Myocyte (in vitro differentiated cells): ENCODE measurements around the gene BAZ1B. TPM values are rescaled to one million over a fixed set of nuclear protein-coding genes. Genes with fewer than 3 reads are reported as not detected.
A peak's percentile ranks its signal among the peaks of the same experiment; 100 is the strongest.
"Not testable (repeated sequence)": the region's sequence is repeated elsewhere in the genome, so short reads cannot be mapped to it uniquely, and the experiment has no call there.

ENCODE experiments used
- DNase-seq: peaks from one replicate; pipeline ENCODE4 v3.0.0-alpha.2; 2012; ENCODE audit warnings: low read depth
- total RNA-seq: library from RNA; depleted of rRNA; stranded (reverse); fragments of >200 nt; gene quantifications from 2 replicates; pipeline ENCODE4 v1.2.3, GENCODE V29; 2014

The BAZ1B gene
- total RNA-seq, 1 donor from 2014 or later: 70.0 TPM

GRCh38 chr7:73507556-73507955 lies 14.5 kb downstream of the BAZ1B start:
- no peak for DNase-seq

DNA sequence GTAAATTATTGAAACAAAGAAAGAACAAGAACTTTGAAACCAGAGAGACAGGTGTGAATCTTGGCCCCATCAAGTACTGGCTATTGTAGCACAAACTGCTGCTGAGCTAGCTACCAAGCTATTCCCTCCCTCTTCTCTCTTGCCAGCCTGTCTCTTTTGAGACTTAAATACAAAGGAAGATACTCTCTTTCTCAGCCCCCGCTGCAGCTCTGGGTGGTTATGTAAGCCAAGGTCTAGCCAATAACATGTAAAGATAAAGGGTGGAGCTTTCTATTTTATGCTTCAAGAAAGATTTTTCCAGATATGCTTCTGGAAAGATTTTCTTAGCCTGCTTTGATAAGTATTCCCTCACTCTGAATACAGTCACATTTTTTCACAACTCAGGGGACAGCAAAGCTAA lies 17.2 kb downstream of the BAZ1B start:
- DNase-seq: peak; percentile 54

DNA sequence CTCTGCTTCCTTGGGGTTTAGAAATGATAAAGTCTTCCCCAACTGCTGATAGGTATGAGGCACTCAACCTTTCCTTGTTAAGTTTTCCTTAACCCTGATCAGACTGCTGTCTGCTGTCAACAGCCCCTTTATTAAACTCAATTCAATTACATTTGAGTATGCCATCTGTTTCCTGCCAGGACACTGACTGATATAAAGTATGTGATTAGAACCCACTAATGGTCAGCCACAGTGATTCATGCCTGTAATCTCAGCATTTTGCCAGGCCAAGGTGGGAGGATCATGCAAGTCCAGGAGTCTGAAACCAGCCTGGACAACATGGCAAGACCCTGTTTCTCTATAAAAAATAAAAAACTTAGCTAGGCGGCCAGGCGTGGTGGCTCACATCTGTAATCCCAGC lies 18.1 kb downstream of the BAZ1B start:
- DNase-seq: peak; percentile 83

DNA sequence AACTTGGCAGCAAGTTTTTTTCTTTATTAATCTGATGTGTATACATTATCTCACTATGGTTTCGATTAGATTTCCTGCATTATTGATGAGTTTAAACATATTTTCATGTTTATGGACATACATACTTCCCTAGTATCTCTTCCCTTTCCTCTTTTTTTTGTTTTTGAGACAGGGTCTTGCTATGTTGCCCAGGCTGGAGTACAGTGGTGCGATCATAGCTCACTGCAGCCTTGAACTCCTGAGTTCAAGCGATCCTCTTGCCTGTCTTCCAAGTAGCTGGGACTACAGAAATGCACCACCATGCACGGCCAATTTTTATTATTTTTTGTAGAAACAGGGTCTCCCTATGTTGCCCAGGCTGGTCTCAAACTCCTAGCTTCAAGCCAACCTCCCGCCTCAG lies 18.9 kb downstream of the BAZ1B start:
- DNase-seq: no peak

DNA sequence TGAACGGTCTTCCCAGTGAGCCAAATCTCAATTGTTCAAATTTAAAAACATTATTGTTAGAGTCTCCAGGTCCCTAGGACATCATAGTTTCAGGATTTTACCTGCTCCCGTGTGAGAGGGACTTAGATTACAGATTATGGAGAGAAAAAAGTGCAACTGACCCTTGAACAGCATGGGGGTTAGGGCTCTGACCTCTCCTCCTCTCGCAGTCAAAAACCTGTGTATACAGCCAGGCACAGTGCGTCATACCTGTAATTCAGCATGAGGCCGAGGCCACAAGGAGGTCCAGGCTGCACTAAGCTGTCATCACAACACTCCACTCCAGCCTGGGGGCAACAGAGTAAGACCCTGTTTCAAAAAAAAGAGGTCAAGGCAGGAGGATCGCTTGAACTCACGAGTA lies 25.5 kb downstream of the BAZ1B start:
- no peak for DNase-seq

DNA sequence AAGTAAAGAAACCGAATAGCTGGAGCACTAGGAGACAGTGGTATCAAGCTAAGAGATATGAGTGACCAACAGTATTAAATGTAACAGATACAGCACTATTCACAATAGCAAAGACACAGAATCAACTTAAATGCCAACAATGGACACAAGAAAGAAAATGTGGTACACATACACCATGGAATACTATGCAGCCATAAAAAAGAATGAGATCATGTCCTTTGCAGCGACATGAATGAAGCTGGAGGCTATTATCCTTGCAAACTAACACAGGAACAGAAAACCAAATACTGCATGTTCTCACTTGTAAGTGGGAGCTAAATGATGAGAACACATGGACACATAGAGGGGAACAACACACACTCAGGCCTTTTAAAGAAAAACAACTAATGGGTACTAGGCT lies 26.6 kb downstream of the BAZ1B start:
- DNase-seq: not testable (repeated sequence)

- no peak for DNase-seq
Observed at GRCh38 chr7:73489976-73490375, 32.1 kb downstream of the BAZ1B start.

- peak; percentile 20 for DNase-seq
Observed at GRCh38 chr7:73487486-73487885, 34.6 kb downstream of the BAZ1B start.

- DNase-seq: no peak
Observed at GRCh38 chr7:73483171-73483570, 38.9 kb downstream of the BAZ1B start.

DNA sequence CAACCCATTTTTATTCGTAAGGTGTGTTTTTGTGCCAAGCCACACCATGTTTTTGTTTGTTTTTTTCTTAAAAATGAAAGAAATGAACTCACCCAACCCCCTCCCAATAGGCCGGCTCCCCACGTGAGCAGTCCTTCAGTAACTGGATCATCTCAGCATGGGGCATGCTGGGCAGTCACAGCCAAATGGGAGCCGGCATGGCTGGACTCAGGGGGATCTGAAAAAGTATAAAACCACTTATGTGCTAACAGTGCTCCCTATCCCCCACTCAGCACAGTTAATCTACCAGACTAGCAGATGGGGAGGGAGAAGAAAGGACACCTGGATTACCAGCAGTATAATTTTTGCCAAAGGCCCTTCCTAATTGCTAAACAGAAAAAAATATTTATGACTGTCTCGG lies 39.3 kb downstream of the BAZ1B start:
- DNase-seq: peak; percentile 55

DNA sequence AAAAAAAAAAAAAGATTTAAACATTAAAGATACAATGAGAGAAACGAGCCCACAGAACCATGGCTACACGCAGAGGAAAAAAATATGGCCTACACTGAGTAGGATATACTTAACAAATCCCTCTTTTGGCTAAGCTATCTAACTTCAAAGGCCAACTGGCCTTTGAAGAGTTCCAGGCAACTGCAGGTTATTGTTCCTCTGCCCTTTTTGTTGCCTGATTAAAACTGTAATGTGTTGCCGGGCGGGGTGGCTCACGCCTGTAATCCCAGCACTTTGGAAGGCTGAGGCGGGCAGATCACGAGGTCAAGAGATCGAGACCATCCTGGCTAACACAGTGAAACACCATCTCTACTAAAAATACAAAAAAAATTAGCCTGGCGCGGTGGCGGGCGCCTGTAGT lies 40.6 kb downstream of the BAZ1B start:
- DNase-seq: not testable (repeated sequence)

DNA sequence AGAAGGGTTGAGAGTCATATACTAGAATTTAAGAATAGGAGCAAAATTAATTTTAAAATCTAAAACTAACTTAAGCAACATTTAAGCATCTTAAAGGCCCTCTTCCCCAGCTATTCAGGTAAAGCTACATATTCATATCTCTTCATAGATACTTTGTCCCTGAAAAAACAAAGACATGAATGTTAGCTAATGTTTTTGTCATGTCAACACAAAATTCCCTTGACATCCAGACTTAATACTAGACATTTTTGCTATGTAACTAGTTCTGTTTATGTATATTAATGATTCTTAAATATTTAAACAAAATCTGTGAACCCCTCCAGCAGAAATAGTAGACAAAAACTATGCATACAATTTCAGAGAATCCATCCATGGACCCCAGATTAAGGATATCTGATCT lies 43.5 kb downstream of the BAZ1B start:
- DNase-seq: no peak

GRCh38 chr7:73477376-73477775 lies 44.7 kb downstream of the BAZ1B start:
- DNase-seq: peak; percentile 80

DNA sequence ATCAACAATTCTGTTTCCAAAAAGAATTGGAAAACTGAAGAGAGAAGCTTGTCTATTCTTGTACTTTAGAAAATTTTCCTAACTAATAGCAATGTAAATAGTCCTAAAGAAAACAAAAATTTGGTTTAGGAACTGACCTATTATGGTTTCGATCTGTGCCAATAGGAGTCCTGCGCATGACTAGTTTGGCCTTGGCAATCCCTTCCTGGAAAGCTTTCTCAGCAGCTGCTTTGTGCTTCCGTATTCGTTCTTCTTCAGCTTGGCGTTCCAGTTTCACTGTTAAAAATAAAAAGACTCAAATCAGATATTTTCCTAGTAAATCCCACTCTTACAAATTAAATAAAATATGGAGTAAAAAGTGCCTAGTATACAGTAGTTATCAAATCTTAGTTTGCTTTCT lies 51.9 kb downstream of the BAZ1B start:
- no peak for DNase-seq

DNA sequence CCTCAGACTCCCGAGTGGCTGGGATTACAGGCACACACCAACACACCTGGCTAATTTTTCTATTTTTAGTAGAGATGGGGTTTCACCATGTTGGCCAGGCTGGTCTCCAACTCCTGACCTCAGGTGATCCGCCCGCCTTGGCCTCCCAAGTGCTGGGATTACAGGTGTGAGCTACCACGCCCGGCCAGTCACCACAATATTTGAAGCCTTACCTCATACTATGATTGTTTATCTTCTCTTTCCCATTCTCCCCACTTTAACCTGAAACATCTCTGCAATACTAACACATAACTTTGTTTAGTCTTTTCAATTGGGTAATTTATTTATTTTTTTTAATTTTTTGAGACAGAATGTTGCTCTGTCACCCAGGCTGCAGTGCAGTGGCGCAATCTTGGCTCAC lies 55.0 kb downstream of the BAZ1B start:
- DNase-seq: not testable (repeated sequence)

DNA sequence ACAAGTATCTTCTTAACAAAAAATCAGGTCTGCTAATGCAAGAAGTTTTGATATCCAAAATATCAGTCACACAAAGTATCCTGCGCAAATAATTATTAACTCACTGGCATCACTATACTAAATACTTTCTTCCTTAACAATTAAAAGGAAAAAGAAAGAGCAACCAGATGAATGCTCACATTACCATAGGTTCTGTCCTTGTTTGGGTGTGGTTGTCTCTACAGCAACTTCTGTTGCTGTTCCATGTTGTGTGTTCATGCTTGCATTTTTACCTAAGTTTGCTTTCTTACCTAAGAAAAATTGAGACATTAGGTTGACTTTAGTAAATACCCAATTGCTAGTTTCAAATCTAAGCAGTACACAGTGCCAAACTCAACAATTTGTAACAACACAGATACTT lies 56.0 kb downstream of the BAZ1B start:
- no peak for DNase-seq

DNA sequence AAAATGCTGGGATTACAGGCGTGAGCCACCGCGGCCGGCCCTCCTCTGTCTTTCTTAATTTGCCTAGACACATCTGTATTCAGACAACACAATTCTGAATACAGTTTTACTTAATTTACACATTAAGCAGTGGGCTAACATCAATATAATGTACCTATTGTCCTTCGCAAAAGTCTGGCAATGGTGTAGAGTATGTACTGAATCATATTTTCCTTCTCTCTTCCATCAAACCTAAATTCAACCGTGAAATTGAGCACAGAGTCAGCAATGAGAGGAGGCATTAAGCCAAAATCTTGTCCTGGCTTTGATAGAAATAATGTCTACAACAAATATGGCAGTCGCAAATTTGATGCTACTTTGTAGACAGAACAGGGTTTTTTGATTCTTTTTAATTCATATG lies 58.1 kb downstream of the BAZ1B start:
- no peak for DNase-seq

GRCh38 chr7:73463260-73463659 lies 58.8 kb downstream of the BAZ1B start:
- DNase-seq: no peak

- no peak for DNase-seq
Observed at GRCh38 chr7:73461782-73462285, 60.3 kb downstream of the BAZ1B start.

DNA sequence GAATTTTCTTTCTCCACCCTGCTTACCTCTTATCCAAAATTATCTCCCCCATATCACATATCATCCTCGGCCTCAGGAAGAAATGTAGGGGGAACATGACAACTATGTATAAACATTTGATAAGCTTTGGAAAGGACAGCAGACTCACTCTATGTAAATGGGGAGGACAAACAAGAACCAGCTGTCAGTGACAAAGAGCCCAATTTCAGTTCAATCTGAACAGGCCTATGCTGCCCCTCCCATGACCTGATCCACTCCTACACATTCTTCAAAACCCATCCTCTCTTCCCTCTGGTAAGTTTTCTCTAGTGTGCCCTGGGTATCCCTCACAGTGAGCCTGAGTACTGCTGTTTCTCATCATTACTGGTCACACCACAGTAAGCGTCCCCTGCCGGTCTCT lies 67.7 kb downstream of the BAZ1B start:
- DNase-seq: no peak

GRCh38 chr7:73452999-73453635 lies 69.0 kb downstream of the BAZ1B start:
- DNase-seq: peak; percentile 52

GRCh38 chr7:73451780-73452398 lies 70.2 kb downstream of the BAZ1B start:
- peak; percentile 75 for DNase-seq

- DNase-seq: no peak
Observed at GRCh38 chr7:73449422-73449821, 72.7 kb downstream of the BAZ1B start.
